ENCODE results near the gene TIMM10B.

The TIMM10B gene

GRCh38 chr11:6480299-6480914 lies 894 bp upstream of the TIMM10B start:
- peak overlapping the region; percentile 59 for H2AFZ ChIP-seq (ENCODE audit: low read depth, low read length, severe bottlenecking)
- H3K4me3 ChIP-seq (ENCODE audit: insufficient read depth, low read length, poor library complexity, severe bottlenecking), result peak overlapping the region; percentile 74
- H3K36me3 ChIP-seq (ENCODE audit: low read length), result peaks cover 15% of the 10 kb centered on the region
- no peak overlapping the region for H3K27ac ChIP-seq (ENCODE audit: low read depth, low read length)
- H4K20me1 ChIP-seq (ENCODE audit: low read depth, low read length), result no peaks in the 10 kb centered on the region; the same call in 1 of the 2 replicates
- peaks cover 40% of the 10 kb centered on the region for H3K79me2 ChIP-seq (ENCODE audit: insufficient read depth, low read length)
- H3K4me2 ChIP-seq (ENCODE audit: low read depth, low read length, poor library complexity, severe bottlenecking), result peak overlapping the region; percentile 75
- TF ChIP-seq CTCF (IDR thresholded peaks at IDR 0.05; ENCODE audit: insufficient read depth, low read length, poor library complexity, severe bottlenecking), result no peak
- no peak for TF ChIP-seq EZH2phosphoT487 (conservative IDR thresholded peaks at IDR 0.05; ENCODE audit: low read length)
- no peaks in the 10 kb centered on the region for H3K9me3 ChIP-seq (ENCODE audit: insufficient read depth, low read length)
- peak overlapping the region; percentile 73 for H3K9ac ChIP-seq (ENCODE audit: low read length)
- H3K27me3 ChIP-seq (ENCODE audit: low read length), result no peaks in the 10 kb centered on the region
- H3K9me2 ChIP-seq (replicated peaks; ENCODE audit: insufficient read depth, low read length), result no peaks in the 10 kb centered on the region
- H3F3A ChIP-seq (ENCODE audit: insufficient read depth), result peaks cover under 1% of the 10 kb centered on the region; the same call in 1 of the 2 replicates

- Histone ChIP-seq H3K9ac (ENCODE audit: low read length) (peak overlapping the region; percentile 73), H3K4me3 (ENCODE audit: insufficient read depth, low read length, poor library complexity, severe bottlenecking) (peak overlapping the region; percentile 74), H3F3A (ENCODE audit: insufficient read depth) (no peaks in the 10 kb centered on the region), H3K9me3 (ENCODE audit: insufficient read depth, low read length) (no peaks in the 10 kb centered on the region), H2AFZ (ENCODE audit: low read depth, low read length, severe bottlenecking) (no peak overlapping the region), H3K4me2 (ENCODE audit: low read depth, low read length, poor library complexity, severe bottlenecking) (peak overlapping the region; percentile 63), H3K27ac (ENCODE audit: low read depth, low read length) (peak overlapping the region; percentile 55), H3K9me2 (replicated peaks; ENCODE audit: insufficient read depth, low read length) (no peaks in the 10 kb centered on the region), H3K36me3 (ENCODE audit: low read length) (peaks cover 26% of the 10 kb centered on the region), H3K27me3 (ENCODE audit: low read length) (no peaks in the 10 kb centered on the region), H4K20me1 (ENCODE audit: low read depth, low read length) (no peaks in the 10 kb centered on the region; the same call in 1 of the 2 replicates), H3K79me2 (ENCODE audit: insufficient read depth, low read length) (peaks cover 40% of the 10 kb centered on the region)
- TF ChIP-seq EZH2phosphoT487 (conservative IDR thresholded peaks at IDR 0.05; ENCODE audit: low read length) (no peak), CTCF (IDR thresholded peaks at IDR 0.05; ENCODE audit: insufficient read depth, low read length, poor library complexity, severe bottlenecking) (no peak)
These were observed 599 bp downstream of the TIMM10B start for GRCh38 chr11:6481924-6482275.

GRCh38 chr11:6482441-6482840 lies 1.1 kb downstream of the TIMM10B start:
- H3K36me3 ChIP-seq (ENCODE audit: low read length), result peaks cover 30% of the 10 kb centered on the region
- no peak overlapping the region for H2AFZ ChIP-seq (ENCODE audit: low read depth, low read length, severe bottlenecking)
- no peaks in the 10 kb centered on the region for H3F3A ChIP-seq (ENCODE audit: insufficient read depth)
- peak overlapping the region; percentile 63 for H3K4me2 ChIP-seq (ENCODE audit: low read depth, low read length, poor library complexity, severe bottlenecking)
- H3K27me3 ChIP-seq (ENCODE audit: low read length), result no peaks in the 10 kb centered on the region
- H3K9ac ChIP-seq (ENCODE audit: low read length), result peak overlapping the region; percentile 73
- peaks cover 40% of the 10 kb centered on the region for H3K79me2 ChIP-seq (ENCODE audit: insufficient read depth, low read length)
- no peaks in the 10 kb centered on the region for H3K9me3 ChIP-seq (ENCODE audit: insufficient read depth, low read length)
- peak overlapping the region; percentile 74 for H3K4me3 ChIP-seq (ENCODE audit: insufficient read depth, low read length, poor library complexity, severe bottlenecking)
- no peak for TF ChIP-seq EZH2phosphoT487 (conservative IDR thresholded peaks at IDR 0.05; ENCODE audit: low read length)
- no peak for TF ChIP-seq CTCF (IDR thresholded peaks at IDR 0.05; ENCODE audit: insufficient read depth, low read length, poor library complexity, severe bottlenecking)
- H3K9me2 ChIP-seq (replicated peaks; ENCODE audit: insufficient read depth, low read length), result no peaks in the 10 kb centered on the region
- no peak overlapping the region for H3K27ac ChIP-seq (ENCODE audit: low read depth, low read length)
- no peaks in the 10 kb centered on the region; the same call in 1 of the 2 replicates for H4K20me1 ChIP-seq (ENCODE audit: low read depth, low read length)
